ENCODE data around the gene BRD7. TPM values are rescaled to one million over a fixed set of nuclear protein-coding genes. Genes with fewer than 3 reads are reported as not detected.

The BRD7 gene
- total RNA-seq, 1 donor from 2014 or later, result 53.4 TPM

- intact Hi-C loops (cut with DNase I), result no loop called here
- DNase-seq (ENCODE audit: low spot score), result no peak
Measured at GRCh38 chr16:50331570-50331969, 37.2 kb downstream of the BRD7 start.

GRCh38 chr16:50329446-50330189, 39.2 kb downstream of the BRD7 start:
- intact Hi-C loops (cut with DNase I), result no loop called here
- DNase-seq (ENCODE audit: low spot score), result no peak

- DNase-seq (ENCODE audit: low spot score), result no peak
Measured at GRCh38 chr16:50326835-50327465, 41.8 kb downstream of the BRD7 start.

GRCh38 chr16:50326264-50326663, 42.5 kb downstream of the BRD7 start:
- intact Hi-C loops (cut with DNase I), result no loop called here
- DNase-seq (ENCODE audit: low spot score), result no peak

More at GRCh38 chr16:50326835-50327465, 41.8 kb downstream of the BRD7 start:
- intact Hi-C loops (cut with DNase I), result no loop called here

GRCh38 chr16:50324345-50324744, 44.4 kb downstream of the BRD7 start:
- intact Hi-C loops (cut with DNase I), result no loop called here

GRCh38 chr16:50323335-50324011, 45.3 kb downstream of the BRD7 start:
- no peak for DNase-seq (ENCODE audit: low spot score)
- intact Hi-C loops (cut with DNase I), result no loop called here

More at GRCh38 chr16:50324345-50324744, 44.4 kb downstream of the BRD7 start:
- DNase-seq (ENCODE audit: low spot score), result no peak

GRCh38 chr16:50322333-50322732, 46.5 kb downstream of the BRD7 start:
- no peak for DNase-seq (ENCODE audit: low spot score)
- intact Hi-C loops (cut with DNase I), result no loop called here

- no peak for DNase-seq (ENCODE audit: low spot score)
- intact Hi-C loops (cut with DNase I), result no loop called here
Measured at GRCh38 chr16:50320310-50320709, 48.5 kb downstream of the BRD7 start.

- intact Hi-C loops (cut with DNase I), result no loop called here
Measured at GRCh38 chr16:50318796-50319578, 49.8 kb downstream of the BRD7 start.

GRCh38 chr16:50316848-50317630, 51.7 kb downstream of the BRD7 start:
- intact Hi-C loops (cut with DNase I), result no loop called here
- no peak for DNase-seq (ENCODE audit: low spot score)

More at GRCh38 chr16:50318796-50319578, 49.8 kb downstream of the BRD7 start:
- DNase-seq (ENCODE audit: low spot score), result no peak

GRCh38 chr16:50316102-50316847, 52.5 kb downstream of the BRD7 start:
- intact Hi-C loops (cut with DNase I), result no loop called here
- DNase-seq (ENCODE audit: low spot score), result no peak

GRCh38 chr16:50315346-50315997, 53.3 kb downstream of the BRD7 start:
- peak; percentile 71 for DNase-seq (ENCODE audit: low spot score)
- intact Hi-C loops (cut with DNase I), result no loop called here

- intact Hi-C loops (cut with DNase I), result no loop called here
- DNase-seq (ENCODE audit: low spot score), result peak; percentile 46
Measured at GRCh38 chr16:50314665-50315064, 54.1 kb downstream of the BRD7 start.

GRCh38 chr16:50313596-50314478, 55.0 kb downstream of the BRD7 start:
- intact Hi-C loops (cut with DNase I), result no loop called here
- DNase-seq (ENCODE audit: low spot score), result peak; percentile 88

- DNase-seq (ENCODE audit: low spot score), result peak; percentile 47
- intact Hi-C loops (cut with DNase I), result no loop called here
Measured at GRCh38 chr16:50311891-50312501, 56.8 kb downstream of the BRD7 start.

- intact Hi-C loops (cut with DNase I), result no loop called here
- DNase-seq (ENCODE audit: low spot score), result peak; percentile 39
Measured at GRCh38 chr16:50311134-50311528, 57.7 kb downstream of the BRD7 start.

Measured in cardiac septum (tissue), 1 donor.